ENCODE measurements around the gene IYD.

The IYD gene

DNA sequence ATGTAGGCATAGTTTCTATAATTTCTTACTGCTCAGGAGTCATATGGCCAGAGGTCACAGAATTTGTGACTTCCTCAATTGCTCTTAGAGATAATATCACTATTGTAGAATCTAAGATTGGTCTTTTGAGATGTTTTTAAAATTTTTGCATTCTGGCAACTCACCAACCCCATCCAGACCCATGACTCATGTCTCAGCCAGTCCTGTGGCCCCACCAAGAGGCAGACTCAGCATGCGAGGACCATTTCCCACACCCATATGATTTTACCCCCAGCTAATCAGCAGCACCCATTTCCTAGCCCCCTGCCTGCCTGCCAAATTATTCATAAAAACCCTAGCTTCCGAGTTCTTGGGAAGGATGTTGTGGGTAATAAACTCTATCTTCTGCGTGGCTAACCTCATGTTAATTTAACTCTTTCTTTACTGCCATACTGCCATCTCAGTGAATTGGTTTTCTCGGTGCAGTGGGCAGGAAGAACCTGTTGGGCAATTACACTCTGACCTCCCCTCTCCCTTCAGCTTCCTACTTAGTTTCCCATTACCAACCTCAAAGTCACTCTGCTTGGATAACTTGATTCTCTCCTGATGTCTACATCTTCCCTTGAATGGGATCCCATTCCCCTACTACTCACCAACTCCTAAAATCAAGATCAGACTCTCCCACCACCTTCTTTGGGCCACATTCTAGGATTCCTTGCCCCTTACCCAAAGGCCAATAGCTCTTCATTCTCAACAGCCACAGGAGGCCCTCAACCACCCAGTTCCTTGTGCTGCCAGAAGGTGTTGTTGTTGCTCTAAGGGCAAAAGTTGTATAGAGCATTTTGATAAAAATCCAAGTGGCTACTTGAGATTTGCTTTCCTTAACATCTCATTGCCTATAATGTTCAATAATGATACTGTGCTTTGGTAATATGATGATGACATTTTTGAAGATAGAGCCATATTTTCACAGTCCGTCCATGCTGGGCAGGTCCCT lies 16.2 kb upstream of the IYD start:
- no peaks in the 10 kb centered on the region for H3K27me3 ChIP-seq (replicated peaks; ENCODE audit: control insufficient read depth, insufficient read depth, low read length)
- no peak overlapping the region for H3K4me3 ChIP-seq (replicated peaks; ENCODE audit: low read depth, low read length)
- TF ChIP-seq, protein P1, sequence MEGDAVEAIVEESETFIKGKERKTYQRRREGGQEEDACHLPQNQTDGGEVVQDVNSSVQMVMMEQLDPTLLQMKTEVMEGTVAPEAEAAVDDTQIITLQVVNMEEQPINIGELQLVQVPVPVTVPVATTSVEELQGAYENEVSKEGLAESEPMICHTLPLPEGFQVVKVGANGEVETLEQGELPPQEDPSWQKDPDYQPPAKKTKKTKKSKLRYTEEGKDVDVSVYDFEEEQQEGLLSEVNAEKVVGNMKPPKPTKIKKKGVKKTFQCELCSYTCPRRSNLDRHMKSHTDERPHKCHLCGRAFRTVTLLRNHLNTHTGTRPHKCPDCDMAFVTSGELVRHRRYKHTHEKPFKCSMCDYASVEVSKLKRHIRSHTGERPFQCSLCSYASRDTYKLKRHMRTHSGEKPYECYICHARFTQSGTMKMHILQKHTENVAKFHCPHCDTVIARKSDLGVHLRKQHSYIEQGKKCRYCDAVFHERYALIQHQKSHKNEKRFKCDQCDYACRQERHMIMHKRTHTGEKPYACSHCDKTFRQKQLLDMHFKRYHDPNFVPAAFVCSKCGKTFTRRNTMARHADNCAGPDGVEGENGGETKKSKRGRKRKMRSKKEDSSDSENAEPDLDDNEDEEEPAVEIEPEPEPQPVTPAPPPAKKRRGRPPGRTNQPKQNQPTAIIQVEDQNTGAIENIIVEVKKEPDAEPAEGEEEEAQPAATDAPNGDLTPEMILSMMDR (IDR thresholded peaks at IDR 0.05; ENCODE audit: insufficient read depth, low read length, poor library complexity, severe bottlenecking), result no peak
- DNase-seq (ENCODE audit: extremely low read depth, insufficient read length), result no peak
- H3K36me3 ChIP-seq (ENCODE audit: control insufficient read depth, insufficient read depth, low read length), result no peaks in the 10 kb centered on the region

DNA sequence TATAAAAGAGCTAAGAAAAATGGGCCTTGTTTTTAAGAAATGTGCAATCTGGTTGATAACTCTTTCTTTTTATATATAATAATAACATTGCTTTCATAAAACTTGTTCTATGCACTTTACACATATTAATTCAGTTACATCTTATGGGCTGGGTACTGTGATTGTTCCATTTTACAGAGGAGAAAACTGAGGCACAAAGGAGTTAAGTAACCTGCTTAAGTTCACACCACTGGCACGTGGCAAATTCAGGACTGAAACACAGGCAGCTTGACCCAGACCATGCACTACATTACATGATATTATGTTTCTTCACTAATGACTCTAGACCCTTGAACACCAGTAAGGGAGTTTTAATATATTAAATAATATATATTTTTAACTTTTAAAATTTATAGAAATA lies 15.4 kb upstream of the IYD start:
- no peaks in the 10 kb centered on the region for H3K36me3 ChIP-seq (ENCODE audit: control insufficient read depth, insufficient read depth, low read length)
- no peaks in the 10 kb centered on the region for H3K27me3 ChIP-seq (replicated peaks; ENCODE audit: control insufficient read depth, insufficient read depth, low read length)
- TF ChIP-seq, protein P1 (IDR thresholded peaks at IDR 0.05; ENCODE audit: insufficient read depth, low read length, poor library complexity, severe bottlenecking), result no peak
- H3K4me3 ChIP-seq (replicated peaks; ENCODE audit: low read depth, low read length), result no peak overlapping the region
- no peak for DNase-seq (ENCODE audit: extremely low read depth, insufficient read length)

DNA sequence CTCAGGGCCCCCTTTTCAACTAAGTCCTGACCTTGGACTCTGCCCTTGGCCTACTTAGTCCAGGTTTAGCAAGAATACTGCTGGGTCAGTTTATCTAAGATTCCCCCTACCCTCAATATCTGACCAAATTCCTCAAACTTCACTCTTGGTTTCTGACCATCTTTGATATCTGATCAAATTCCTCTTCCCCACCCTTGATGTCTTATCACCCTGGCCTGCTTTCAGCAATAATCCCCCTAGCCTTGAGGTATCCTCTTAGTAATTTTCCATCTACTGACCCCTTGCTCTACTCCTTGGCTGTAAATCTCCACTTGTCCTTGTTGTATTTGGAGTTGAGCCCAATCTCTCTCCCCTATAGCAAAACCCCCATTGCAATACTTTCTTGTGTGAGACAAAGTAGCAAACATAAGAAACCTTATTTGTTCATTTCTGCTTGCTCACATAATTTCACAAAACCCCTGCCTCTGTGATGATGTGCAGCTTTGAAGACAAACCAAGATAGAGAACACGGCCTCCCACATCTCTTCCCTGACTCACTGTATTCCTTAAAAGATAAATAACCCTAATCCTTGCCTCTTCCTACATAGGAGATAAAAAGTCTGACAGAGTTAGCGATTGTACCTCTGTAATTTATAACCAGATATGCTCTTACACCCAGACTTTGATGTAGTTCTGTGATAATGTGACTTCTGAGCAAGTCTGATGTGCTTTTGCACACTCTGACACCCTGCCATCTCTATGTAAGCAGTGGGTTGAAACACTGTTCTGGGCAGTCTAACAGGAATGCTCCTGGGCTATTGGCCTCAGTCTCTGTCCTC lies 13.8 kb upstream of the IYD start:
- no peaks in the 10 kb centered on the region; the same call in 1 of the 2 replicates for H3K27me3 ChIP-seq (replicated peaks; ENCODE audit: control insufficient read depth, insufficient read depth, low read length)
- DNase-seq (ENCODE audit: extremely low read depth, insufficient read length), result no peak
- TF ChIP-seq, protein P1 (IDR thresholded peaks at IDR 0.05; ENCODE audit: insufficient read depth, low read length, poor library complexity, severe bottlenecking), result no peak
- no peaks in the 10 kb centered on the region for H3K36me3 ChIP-seq (ENCODE audit: control insufficient read depth, insufficient read depth, low read length)
- H3K4me3 ChIP-seq (replicated peaks; ENCODE audit: low read depth, low read length), result no peak overlapping the region

DNA sequence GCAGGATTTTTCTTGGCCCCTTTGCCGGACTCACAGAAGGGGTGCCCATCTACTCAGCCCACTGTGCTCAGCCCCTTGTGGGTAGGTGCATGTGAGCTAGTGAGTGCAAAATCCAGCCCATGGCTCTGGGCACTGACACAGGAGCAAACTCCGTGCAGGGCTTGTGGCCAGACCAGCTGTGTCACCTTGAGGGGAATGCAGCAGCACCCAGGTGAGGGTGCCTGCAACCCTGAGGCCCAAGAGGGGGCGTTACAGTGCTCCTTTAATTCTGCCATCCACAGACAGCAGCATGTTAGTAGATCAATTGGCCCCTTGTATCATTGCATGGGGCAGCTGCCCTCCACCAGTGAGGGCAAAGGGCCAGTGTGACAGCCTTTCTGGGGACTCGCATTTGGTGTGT lies 12.9 kb upstream of the IYD start:
- TF ChIP-seq, protein P1 (IDR thresholded peaks at IDR 0.05; ENCODE audit: insufficient read depth, low read length, poor library complexity, severe bottlenecking), result no peak
- Histone ChIP-seq H3K36me3 (ENCODE audit: control insufficient read depth, insufficient read depth, low read length) (no peaks in the 10 kb centered on the region), H3K27me3 (replicated peaks; ENCODE audit: control insufficient read depth, insufficient read depth, low read length) (no peaks in the 10 kb centered on the region; the same call in 1 of the 2 replicates), H3K4me3 (replicated peaks; ENCODE audit: low read depth, low read length) (no peak overlapping the region)
- no peak for DNase-seq (ENCODE audit: extremely low read depth, insufficient read length)

DNA sequence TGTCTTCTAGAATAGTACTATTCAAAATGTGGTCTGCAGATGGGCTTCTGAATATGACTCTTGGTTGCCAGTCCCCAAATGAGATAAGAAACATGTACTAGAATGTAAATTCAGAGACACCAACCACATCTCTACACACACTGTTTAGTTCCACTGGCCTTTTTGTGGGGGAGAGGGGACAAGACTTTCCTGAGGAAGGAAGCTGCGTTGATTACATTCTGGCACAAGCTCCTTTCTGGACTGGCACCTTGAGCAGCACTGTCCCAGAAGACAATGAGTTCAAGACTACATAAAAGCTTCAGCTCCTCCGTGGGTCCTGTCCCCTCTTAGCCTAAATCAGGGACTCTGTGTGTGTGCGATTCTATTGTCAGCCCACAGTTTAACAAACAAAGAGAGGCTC lies 6.9 kb upstream of the IYD start:
- DNase-seq (ENCODE audit: extremely low read depth, insufficient read length), result no peak
- no peak overlapping the region for H3K4me3 ChIP-seq (replicated peaks; ENCODE audit: low read depth, low read length)
- TF ChIP-seq, protein P1 (IDR thresholded peaks at IDR 0.05; ENCODE audit: insufficient read depth, low read length, poor library complexity, severe bottlenecking), result no peak
- H3K27me3 ChIP-seq (replicated peaks; ENCODE audit: control insufficient read depth, insufficient read depth, low read length), result no peaks in the 10 kb centered on the region; the same call in 1 of the 2 replicates
- H3K36me3 ChIP-seq (ENCODE audit: control insufficient read depth, insufficient read depth, low read length), result no peaks in the 10 kb centered on the region

All from GM06990 (cell line).